MCF 10A (cell line): ENCODE measurements around the gene HBEGF. TPM values are rescaled to one million over a fixed set of nuclear protein-coding genes. Genes with fewer than 3 reads are reported as not detected.

ENCODE experiments used
- BruUV-seq: library from RNA; stranded (reverse); fragments of 400-500 nt; replicated peaks from 2 replicates; lab custom pipeline; 2021; lab: Mats Ljungman, UMichigan
- CTCF ChIA-PET: fragments of 300-600 bp; sonication (Branson Sonifier 250); formaldehyde crosslinking; extraction: SDS; loops from one replicate; lab custom pipeline; 2021; ENCODE audit warnings: antibody characterized with exemption, inconsistent platforms; lab: Yijun Ruan, JAX
- POLR2A ChIA-PET: fragments of 300-600, 350-650 bp; sonication (Branson Sonifier 250); formaldehyde crosslinking; extraction: SDS; loops from one replicate; lab custom pipeline; 2020; ENCODE audit warnings: antibody characterized with exemption, inconsistent platforms; lab: Yijun Ruan, JAX
- DNase-seq: peaks from one replicate; pipeline ENCODE4 v3.0.0-alpha.2; 2018; ENCODE audit not compliant: unreplicated experiment
- H3K27ac Mint-ChIP-seq: one replicate; pipeline ENCODE4 v1.8.0; 2022; ENCODE audit warnings: mild to moderate bottlenecking, low read depth, mixed read lengths; ENCODE audit not compliant: unreplicated experiment
- H3K27me3 Mint-ChIP-seq: one replicate; pipeline ENCODE4 v1.8.0; 2022; ENCODE audit warnings: mixed read lengths; ENCODE audit not compliant: insufficient read depth, unreplicated experiment
- H3K36me3 Mint-ChIP-seq: one replicate; pipeline ENCODE4 v1.8.0; 2022; ENCODE audit warnings: mild to moderate bottlenecking, moderate library complexity, mixed read lengths; ENCODE audit not compliant: insufficient read depth, unreplicated experiment
- H3K4me1 Mint-ChIP-seq: one replicate; pipeline ENCODE4 v1.8.0; 2022; ENCODE audit warnings: mixed read lengths; ENCODE audit not compliant: insufficient read depth, unreplicated experiment
- H3K4me3 Mint-ChIP-seq: one replicate; pipeline ENCODE4 v1.8.0; 2022; ENCODE audit warnings: mild to moderate bottlenecking, moderate library complexity, mixed read lengths; ENCODE audit not compliant: unreplicated experiment
- H3K9me3 Mint-ChIP-seq: one replicate; pipeline ENCODE4 v1.8.0; 2022; ENCODE audit warnings: mixed read lengths; ENCODE audit not compliant: unreplicated experiment
- intact Hi-C: fragments of 100-400 bp; cut with micrococcal nuclease; formaldehyde crosslinking; loops from 2 replicates; pipeline ENCODE4 v1.14.1; 2022
- total RNA-seq: library from RNA; stranded (reverse); gene quantifications from 2 replicates; pipeline ENCODE4 v1.2.3, GENCODE V29; 2022
- TF ChIP-seq, protein P1 (sequence below): fragments of 200-600 bp; IDR thresholded peaks from one replicate; pipeline ENCODE4 v1.8.0; 2022; ENCODE audit warnings: antibody characterized with exemption, mild to moderate bottlenecking; ENCODE audit not compliant: unreplicated experiment

Gene HBEGF
- total RNA-seq, 1 experiment from 2014 or later: 55.7 TPM

DNA sequence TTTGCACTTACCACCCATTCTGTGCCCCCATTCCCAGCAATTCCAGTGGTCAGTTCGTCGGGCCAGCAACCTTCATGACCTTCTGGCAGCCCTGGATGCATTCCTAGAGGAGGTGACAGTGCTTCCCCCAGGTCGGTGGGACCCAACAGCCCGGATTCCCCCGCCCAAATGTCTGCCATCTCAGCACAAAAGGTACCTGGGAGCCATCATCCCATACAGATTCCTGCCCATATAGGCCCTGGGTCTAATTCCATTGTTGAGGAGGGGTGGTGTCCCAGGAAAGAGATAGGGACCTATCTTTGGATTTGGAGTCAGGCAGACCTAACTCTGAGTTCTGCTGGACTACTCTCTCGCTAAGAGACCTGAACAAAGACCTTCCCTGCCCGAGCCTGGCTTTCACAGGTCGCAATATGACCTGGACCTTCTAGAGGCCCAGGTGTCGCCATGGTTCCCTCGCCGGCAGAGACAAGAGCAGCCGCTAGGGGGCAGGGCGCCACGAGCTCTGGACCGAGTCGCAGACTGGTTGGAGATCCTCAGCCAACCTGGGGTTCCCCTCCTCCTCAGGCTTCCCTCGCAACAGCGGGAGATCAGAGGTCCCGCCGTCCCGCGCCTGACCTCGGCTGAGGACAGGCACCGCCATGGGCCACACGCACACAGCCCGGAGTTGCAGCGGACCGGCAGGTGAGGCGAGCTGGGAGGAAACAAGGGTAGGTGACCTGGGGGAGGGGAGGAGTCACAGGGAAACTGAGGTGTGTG is 16.6 kb upstream of the HBEGF start:
- DNase-seq: peak; percentile 86
- ChIA-PET POLR2A (interaction anchor here (0.8 to 1.8 kb wide), 6 partner anchors 10 to 103 kb away, joined by 3 to 7 read pairs (median 3); no protein-coding TSS in a partner anchor), CTCF (interaction anchor here (0.6 to 10.7 kb wide), 41 partner anchors 9 to 1518 kb away, joined by 3 to 286 read pairs (median 3); partner anchors contain the start of genes HARS1, HARS2 and ZMAT2)
- intact Hi-C loops: loop anchor here (1.0 kb wide), 1 partner anchor 357 kb away; no protein-coding TSS in a partner anchor
- H3K27ac Mint-ChIP-seq: no peak overlapping the region
- H3K4me3 Mint-ChIP-seq: peak overlapping the region; percentile 72
- TF ChIP-seq, protein P1, sequence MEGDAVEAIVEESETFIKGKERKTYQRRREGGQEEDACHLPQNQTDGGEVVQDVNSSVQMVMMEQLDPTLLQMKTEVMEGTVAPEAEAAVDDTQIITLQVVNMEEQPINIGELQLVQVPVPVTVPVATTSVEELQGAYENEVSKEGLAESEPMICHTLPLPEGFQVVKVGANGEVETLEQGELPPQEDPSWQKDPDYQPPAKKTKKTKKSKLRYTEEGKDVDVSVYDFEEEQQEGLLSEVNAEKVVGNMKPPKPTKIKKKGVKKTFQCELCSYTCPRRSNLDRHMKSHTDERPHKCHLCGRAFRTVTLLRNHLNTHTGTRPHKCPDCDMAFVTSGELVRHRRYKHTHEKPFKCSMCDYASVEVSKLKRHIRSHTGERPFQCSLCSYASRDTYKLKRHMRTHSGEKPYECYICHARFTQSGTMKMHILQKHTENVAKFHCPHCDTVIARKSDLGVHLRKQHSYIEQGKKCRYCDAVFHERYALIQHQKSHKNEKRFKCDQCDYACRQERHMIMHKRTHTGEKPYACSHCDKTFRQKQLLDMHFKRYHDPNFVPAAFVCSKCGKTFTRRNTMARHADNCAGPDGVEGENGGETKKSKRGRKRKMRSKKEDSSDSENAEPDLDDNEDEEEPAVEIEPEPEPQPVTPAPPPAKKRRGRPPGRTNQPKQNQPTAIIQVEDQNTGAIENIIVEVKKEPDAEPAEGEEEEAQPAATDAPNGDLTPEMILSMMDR: peak; percentile 99
- no peaks in the 10 kb centered on the region for H3K36me3 Mint-ChIP-seq
- H3K9me3 Mint-ChIP-seq: no peaks in the 10 kb centered on the region
- H3K4me1 Mint-ChIP-seq: no peaks in the 10 kb centered on the region
- no peaks in the 10 kb centered on the region for H3K27me3 Mint-ChIP-seq
- no TSS peak for BruUV-seq

DNA sequence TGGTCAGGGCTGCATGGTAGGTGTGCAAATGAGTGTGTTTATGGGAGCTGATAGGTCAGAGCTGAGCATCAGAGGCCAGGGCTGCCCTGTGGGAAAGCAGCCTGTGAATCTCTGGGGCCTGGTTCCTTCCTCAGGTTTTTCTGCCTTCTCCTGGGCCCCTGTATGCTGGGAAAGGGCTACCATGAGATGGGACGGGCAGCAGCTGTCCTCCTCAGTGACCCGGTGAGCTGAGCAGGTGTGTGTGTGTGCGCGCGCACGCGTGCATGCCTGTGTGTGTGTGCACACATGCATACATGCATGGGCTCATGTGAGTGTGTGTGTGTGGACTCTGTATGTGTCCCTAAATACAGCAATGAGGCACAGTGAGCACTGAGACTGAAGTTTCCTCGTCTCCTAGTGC is 15.9 kb upstream of the HBEGF start:
- Mint-ChIP-seq H3K4me1 (peaks cover 7% of the 10 kb centered on the region), H3K9me3 (no peaks in the 10 kb centered on the region), H3K4me3 (no peak overlapping the region), H3K27ac (no peak overlapping the region), H3K27me3 (no peaks in the 10 kb centered on the region), H3K36me3 (no peaks in the 10 kb centered on the region)
- ChIA-PET CTCF (interaction anchor here (0.5 to 10.7 kb wide), 9 partner anchors 10 to 280 kb away, joined by 3 to 286 read pairs (median 4); no protein-coding TSS in a partner anchor), POLR2A (interaction anchor here (1.8 kb wide), 1 partner anchor 10 kb away, joined by 4 read pairs; no protein-coding TSS in a partner anchor)
- BruUV-seq: no TSS peak
- no peak for DNase-seq
- intact Hi-C loops: no loop called here
- TF ChIP-seq, protein P1: no peak

- TF ChIP-seq, protein P1: no peak
- ChIA-PET CTCF (interaction anchor here (0.6 to 10.7 kb wide), 8 partner anchors 10 to 176 kb away, joined by 3 to 286 read pairs (median 4); no protein-coding TSS in a partner anchor), POLR2A (interaction anchor here (0.5 to 1.8 kb wide), 2 partner anchors 11 to 90 kb away, joined by 4 read pairs; no protein-coding TSS in a partner anchor)
- Mint-ChIP-seq H3K36me3 (no peaks in the 10 kb centered on the region), H3K9me3 (no peaks in the 10 kb centered on the region), H3K27ac (no peak overlapping the region), H3K4me1 (peaks cover 8% of the 10 kb centered on the region), H3K4me3 (no peak overlapping the region), H3K27me3 (no peaks in the 10 kb centered on the region)
- intact Hi-C loops: no loop called here
- no TSS peak for BruUV-seq
- no peak for DNase-seq
Observed at GRCh38 chr5:140361901-140362300, 15.5 kb upstream of the HBEGF start.
